SU-DHL-6 (cell line): ENCODE measurements around the gene RGS6.

Source experiments
- EZH2phosphoT487 ChIP-seq: fragments of 200-600 bp; sonication (generic), shearing (Covaris generic); conservative IDR thresholded peaks from 2 replicates; pipeline ENCODE4 v1.6.1; 2018; ENCODE audit warnings: mild to moderate bottlenecking, antibody characterized with exemption, low read length, moderate library complexity, mixed read lengths
- TF ChIP-seq, protein P1 (sequence below): fragments of 200-600 bp; sonication (generic); IDR thresholded peaks from one replicate; pipeline ENCODE4 v1.5.1; 2017; ENCODE audit warnings: antibody characterized with exemption, mild to moderate bottlenecking, low read length, moderate library complexity; ENCODE audit not compliant: insufficient read depth, poor library complexity, severe bottlenecking

DNA sequence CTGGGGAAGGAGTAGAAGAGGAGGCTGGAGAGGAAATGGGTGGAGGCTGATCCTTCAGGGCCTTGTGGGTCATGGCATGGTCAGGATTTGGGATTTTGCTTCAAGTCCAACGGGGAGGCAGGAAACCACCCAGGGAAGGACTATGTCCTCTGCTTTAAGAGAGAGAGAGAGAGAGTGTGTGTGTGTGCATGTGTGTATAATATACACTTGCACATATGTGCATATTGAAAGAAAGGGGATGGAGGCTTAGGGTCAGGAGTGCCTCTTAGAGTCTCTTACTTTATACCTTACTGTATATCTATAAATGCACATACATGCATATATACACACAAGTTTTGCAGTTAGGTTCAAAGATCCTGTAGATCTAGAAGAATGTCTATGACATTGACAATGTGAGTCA is 94.8 kb downstream of the RGS6 start:
- TF ChIP-seq, protein P1, sequence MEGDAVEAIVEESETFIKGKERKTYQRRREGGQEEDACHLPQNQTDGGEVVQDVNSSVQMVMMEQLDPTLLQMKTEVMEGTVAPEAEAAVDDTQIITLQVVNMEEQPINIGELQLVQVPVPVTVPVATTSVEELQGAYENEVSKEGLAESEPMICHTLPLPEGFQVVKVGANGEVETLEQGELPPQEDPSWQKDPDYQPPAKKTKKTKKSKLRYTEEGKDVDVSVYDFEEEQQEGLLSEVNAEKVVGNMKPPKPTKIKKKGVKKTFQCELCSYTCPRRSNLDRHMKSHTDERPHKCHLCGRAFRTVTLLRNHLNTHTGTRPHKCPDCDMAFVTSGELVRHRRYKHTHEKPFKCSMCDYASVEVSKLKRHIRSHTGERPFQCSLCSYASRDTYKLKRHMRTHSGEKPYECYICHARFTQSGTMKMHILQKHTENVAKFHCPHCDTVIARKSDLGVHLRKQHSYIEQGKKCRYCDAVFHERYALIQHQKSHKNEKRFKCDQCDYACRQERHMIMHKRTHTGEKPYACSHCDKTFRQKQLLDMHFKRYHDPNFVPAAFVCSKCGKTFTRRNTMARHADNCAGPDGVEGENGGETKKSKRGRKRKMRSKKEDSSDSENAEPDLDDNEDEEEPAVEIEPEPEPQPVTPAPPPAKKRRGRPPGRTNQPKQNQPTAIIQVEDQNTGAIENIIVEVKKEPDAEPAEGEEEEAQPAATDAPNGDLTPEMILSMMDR = no peak
- no peak for TF ChIP-seq EZH2phosphoT487
